Heart left ventricle (tissue), 13 donors: ENCODE measurements around the gene MYLK4.

Experiments used
- POLR2A ChIP-seq, 2 donors: fragments of 450-650 bp; IDR thresholded peaks; one replicate each; pipeline ENCODE4 v1.6.1; 2017; ENCODE audit warnings: antibody characterized with exemption in 2 of 2, mild to moderate bottlenecking in 2 of 2, moderate library complexity in 2 of 2
- TF ChIP-seq, protein P1 (sequence below), 12 donors: fragments of 200-600 bp; sonication (generic) in 4 of 12; IDR thresholded peaks; one replicate each; pipeline versions ENCODE4 v1.5.0 to v1.8.0; 2018 to 2022; ENCODE audit warnings: antibody characterized with exemption in 12 of 12, mild to moderate bottlenecking in 5 of 12
- donor health status: ischemic (EF 13 %, LVEDD 7.1; RV severe dilation, severe dysfunction).
- donor health status: DM: no; HTN: yes; CAD: no.
- donor health status: DM: no; HTN: no; CAD: no.
- donor health status: ischemic (EF 25% LVEDD 6.9; RV normal size, moderate dysfunction).
- donor health status: ischemic (EF 25% LVEDD 5.7; RV mildly dilated, moderate dysfunction).
- donor health status: ischemic (EF 35%, LVEDD 5.7; RV mildly dilated, moderate dysfunction).
- donor health status: nonischemic (EF 11% LVEDD 7.7; RV severe dilation, severe dysfunction).
- donor health status: DM: yes; HTN: yes; CAD: no.
- donor health status: PGD.
- donor health status: ischemic (EF 29% LVEDD 5.4; RV normal size, mild dysfunction).
- donor health status: nonischemic (EF 23%, LVEDD 6.1; RV moderate dilation, normal function).

DNA sequence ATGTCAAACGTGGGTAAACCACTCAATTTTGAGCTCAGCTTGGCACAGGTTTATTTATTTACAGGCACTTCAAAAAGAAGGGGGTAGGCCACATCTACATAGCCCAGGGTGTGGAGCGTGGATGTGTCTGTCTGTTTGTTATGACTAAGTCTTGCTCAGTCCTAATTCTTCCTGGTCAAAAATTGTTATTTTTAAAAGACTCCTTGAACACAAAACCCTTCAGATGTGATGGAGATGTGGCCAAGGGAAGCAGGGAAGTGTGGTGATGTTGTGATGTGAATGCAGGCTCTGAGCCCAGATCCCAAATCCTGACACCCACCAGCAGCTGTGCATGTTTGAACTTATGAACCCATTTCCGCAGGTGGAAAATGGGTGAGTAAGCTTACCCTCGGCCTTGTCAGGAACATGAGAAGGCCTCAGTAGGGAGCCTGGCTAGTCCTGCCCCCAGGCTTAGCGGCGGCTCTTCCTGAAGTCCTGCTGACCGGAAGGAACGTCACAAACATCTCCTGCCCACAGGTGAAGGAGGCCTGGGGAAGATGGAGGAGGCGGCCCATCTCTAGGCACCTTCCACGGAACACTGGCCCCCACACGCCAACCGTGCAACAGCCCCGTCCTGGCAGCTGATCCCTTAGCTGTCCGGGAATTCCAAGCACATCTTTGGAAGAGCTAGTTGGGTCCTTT is 119.7 kb downstream of the MYLK4 start:
- no peak for TF ChIP-seq POLR2A (IDR thresholded peaks at IDR 0.05)
- TF ChIP-seq, protein P1, sequence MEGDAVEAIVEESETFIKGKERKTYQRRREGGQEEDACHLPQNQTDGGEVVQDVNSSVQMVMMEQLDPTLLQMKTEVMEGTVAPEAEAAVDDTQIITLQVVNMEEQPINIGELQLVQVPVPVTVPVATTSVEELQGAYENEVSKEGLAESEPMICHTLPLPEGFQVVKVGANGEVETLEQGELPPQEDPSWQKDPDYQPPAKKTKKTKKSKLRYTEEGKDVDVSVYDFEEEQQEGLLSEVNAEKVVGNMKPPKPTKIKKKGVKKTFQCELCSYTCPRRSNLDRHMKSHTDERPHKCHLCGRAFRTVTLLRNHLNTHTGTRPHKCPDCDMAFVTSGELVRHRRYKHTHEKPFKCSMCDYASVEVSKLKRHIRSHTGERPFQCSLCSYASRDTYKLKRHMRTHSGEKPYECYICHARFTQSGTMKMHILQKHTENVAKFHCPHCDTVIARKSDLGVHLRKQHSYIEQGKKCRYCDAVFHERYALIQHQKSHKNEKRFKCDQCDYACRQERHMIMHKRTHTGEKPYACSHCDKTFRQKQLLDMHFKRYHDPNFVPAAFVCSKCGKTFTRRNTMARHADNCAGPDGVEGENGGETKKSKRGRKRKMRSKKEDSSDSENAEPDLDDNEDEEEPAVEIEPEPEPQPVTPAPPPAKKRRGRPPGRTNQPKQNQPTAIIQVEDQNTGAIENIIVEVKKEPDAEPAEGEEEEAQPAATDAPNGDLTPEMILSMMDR (IDR thresholded peaks at IDR 0.05): no peak
